ENCODE measurements around the gene RALGAPA2.

The RALGAPA2 gene

DNA sequence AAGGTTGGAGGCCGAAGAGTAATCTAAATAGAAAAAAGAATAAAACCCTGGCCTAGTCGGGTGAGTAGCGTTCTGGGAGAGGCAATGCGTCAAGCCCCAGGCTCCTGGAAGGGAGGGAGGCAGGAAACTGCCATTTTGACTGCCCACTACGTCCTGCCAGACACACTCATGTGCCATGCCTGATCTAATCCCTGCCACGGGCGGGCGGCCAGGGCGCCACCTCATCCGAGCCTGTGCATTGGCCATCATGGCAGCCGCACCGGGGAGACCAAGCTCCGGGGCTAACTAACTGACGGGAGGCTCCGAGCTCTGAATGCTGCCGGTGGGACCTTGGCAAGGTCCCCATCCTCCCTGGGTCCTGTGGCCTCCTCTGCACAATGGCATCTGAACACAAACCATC lies 275.8 kb downstream of the RALGAPA2 start:
- no peak for DNase-seq (ENCODE audit: low read depth)

- no peak for DNase-seq (ENCODE audit: low read depth)
Observed at GRCh38 chr20:20435453-20435852, 277.0 kb downstream of the RALGAPA2 start.

- DNase-seq (ENCODE audit: low read depth): no peak
Observed at GRCh38 chr20:20432618-20433286, 279.7 kb downstream of the RALGAPA2 start.

GRCh38 chr20:20430066-20430465 lies 282.4 kb downstream of the RALGAPA2 start:
- DNase-seq (ENCODE audit: low read depth): no peak

- DNase-seq (ENCODE audit: low read depth): no peak
Observed at GRCh38 chr20:20428067-20428466, 284.4 kb downstream of the RALGAPA2 start.

DNA sequence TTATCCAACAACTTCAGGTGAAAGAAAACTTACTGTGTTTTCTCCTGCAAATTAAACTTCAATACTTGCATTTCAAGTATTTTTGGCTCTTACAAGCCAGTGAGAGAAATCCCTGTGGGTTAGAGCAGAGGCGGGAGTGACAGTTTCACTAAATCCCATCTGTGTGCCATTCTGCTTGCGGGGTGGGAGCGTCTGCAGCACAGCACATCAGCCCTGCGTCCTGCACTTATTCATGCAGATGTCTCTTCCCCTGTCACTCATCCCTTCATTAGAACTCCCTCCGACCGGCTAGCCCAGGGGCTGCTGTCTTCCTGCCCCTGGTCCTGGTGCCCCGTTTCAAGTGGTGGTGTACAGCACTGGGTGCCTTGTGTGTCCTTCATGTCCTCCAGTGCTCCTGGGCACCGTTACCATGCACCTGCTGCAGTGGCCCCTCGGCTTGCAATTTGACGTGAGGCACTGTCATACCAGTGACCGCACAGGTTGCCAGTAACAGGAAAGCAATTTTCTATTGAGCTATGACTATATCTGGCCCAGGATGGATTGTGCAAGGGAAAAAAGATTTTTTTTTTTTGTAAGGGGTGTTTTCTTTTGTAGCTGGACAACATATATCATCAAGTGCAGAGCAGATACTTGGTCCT lies 285.1 kb downstream of the RALGAPA2 start:
- DNase-seq (ENCODE audit: low read depth): no peak

- DNase-seq (ENCODE audit: low read depth): no peak
Observed at GRCh38 chr20:20426655-20426907, 285.9 kb downstream of the RALGAPA2 start.

- DNase-seq (ENCODE audit: low read depth): no peak
Observed at GRCh38 chr20:20425823-20426654, 286.4 kb downstream of the RALGAPA2 start.

- DNase-seq (ENCODE audit: low read depth): no peak
Observed at GRCh38 chr20:20423117-20423516, 289.3 kb downstream of the RALGAPA2 start.

- no peak for DNase-seq (ENCODE audit: low read depth)
Observed at GRCh38 chr20:20417876-20418676, 294.4 kb downstream of the RALGAPA2 start.

- DNase-seq (ENCODE audit: low read depth): no peak
Observed at GRCh38 chr20:20415321-20415720, 297.1 kb downstream of the RALGAPA2 start.

DNA sequence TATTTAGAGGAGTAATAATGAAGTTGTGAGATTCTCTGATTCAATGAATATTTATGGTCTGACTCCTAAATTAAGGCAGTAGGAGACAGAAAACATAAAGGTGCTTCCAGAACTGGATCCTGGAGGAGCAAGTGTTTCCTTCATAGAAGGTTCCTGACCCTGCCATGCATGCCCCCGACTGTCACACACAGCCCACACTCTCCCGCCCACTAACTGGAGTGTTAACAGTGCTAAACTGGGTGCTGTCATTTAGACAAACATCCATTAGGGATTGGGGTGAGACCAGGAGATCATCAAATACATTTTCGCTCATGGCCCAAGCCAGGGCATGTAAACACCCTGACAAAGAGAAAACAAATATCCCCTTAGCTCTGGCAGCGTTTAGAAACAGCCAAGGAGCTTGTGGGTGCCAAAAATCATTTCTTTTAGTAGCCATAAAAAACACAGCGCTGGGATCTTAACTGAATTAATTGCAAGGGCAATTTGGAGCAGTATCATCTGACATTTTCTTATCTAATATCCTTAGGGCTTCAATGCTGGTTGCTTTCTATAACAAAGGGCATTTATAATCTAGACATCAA lies 297.7 kb downstream of the RALGAPA2 start:
- DNase-seq (ENCODE audit: low read depth): no peak

GRCh38 chr20:20413810-20414281 lies 298.6 kb downstream of the RALGAPA2 start:
- DNase-seq (ENCODE audit: low read depth): no peak

DNA sequence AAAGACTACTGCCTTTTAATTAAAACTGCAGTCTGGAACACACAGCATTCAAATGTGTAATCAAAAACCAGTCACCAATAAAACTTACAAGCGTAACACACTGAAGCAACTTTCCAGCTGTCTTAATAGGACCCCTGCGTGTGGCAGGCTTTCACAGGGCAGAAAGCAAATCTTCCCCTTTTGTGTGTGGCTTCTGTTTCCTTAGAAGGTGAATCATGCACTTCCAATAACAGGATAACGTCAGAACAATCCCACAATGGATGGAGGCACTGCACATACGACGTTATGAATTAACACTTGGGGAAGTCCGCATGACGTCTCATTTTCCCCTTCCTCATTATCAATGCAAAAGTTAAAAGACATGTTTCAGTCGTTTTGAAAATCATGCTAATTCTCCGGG lies 299.7 kb downstream of the RALGAPA2 start:
- DNase-seq (ENCODE audit: low read depth): no peak

DNA sequence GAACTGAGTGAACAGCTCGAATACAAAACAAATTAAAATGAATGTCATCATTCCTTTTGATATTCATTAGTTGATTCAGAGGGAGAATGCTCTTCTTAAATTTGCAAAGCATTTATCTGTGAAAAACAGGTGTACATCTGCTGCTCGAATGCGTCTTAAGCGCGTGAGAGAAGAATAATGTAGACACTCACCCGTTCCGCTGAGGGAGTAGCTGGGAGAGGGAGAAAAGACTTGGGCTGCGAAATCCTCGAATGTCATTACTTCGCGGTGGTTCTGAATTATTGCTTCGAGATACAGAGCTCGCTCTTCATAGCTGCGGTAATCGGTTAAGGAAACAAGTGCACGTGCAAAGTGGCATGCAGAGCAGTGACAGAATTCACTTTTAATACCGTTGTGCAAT lies 300.6 kb downstream of the RALGAPA2 start:
- no peak for DNase-seq (ENCODE audit: low read depth)

GRCh38 chr20:20411402-20411801 lies 301.0 kb downstream of the RALGAPA2 start:
- DNase-seq (ENCODE audit: low read depth): no peak

- DNase-seq (ENCODE audit: low read depth): no peak
Observed at GRCh38 chr20:20410678-20411077, 301.8 kb downstream of the RALGAPA2 start.

DNA sequence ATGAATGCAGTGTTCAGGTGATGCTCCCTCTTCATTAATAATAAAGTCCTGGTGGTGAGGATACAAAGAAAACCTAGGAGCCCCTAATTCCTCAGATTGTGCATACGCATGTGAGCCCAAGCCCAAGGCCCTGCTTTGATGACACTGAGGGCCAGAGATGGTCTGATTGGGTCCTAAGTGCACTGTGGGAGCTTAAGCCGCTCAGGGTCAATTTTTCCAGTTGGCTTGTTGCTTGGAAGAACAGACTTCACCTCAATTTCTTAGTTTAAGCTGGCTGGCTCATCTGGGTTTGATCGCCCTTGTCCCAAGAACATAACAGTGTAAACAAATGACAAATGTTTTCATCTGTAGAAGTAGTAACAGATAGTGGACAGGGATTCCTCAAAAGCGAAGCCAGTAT lies 303.1 kb downstream of the RALGAPA2 start:
- DNase-seq (ENCODE audit: low read depth): no peak

GRCh38 chr20:20407891-20408805 lies 304.3 kb downstream of the RALGAPA2 start:
- DNase-seq (ENCODE audit: low read depth): no peak

- no peak for DNase-seq (ENCODE audit: low read depth)
Observed at GRCh38 chr20:20406306-20406705, 306.1 kb downstream of the RALGAPA2 start.

GRCh38 chr20:20405623-20406022 lies 306.8 kb downstream of the RALGAPA2 start:
- no peak for DNase-seq (ENCODE audit: low read depth)

Data from GM04503 (cell line).